ENCODE data around the gene TBC1D13. TPM values are rescaled to one million over a fixed set of nuclear protein-coding genes. Genes with fewer than 3 reads are reported as not detected.

Gene TBC1D13
- total RNA-seq, 1 donor from 2014 or later = 24.3 TPM

GRCh38 chr9:128743421-128743820 is 43.6 kb upstream of the TBC1D13 start:
- Histone ChIP-seq H4K20me1 (ENCODE audit: insufficient read depth, low read length) (no peaks in the 10 kb centered on the region), H3K4me2 (ENCODE audit: low read length) (no peak overlapping the region), H3K79me2 (ENCODE audit: insufficient read depth, low read length) (no peaks in the 10 kb centered on the region), H2AFZ (ENCODE audit: low read depth, low read length) (no peak overlapping the region), H3K27me3 (ENCODE audit: insufficient read depth, low read length) (no peaks in the 10 kb centered on the region), H3K36me3 (ENCODE audit: insufficient read depth, low read length) (no peaks in the 10 kb centered on the region), H3K4me3 (ENCODE audit: insufficient read depth, low read depth, low read length) (no peak overlapping the region), H3K9me3 (ENCODE audit: insufficient read depth, low read depth, low read length) (no peaks in the 10 kb centered on the region), H3K27ac (ENCODE audit: low read depth, low read length) (no peak overlapping the region), H3K9ac (ENCODE audit: low read length) (no peak overlapping the region), H3K4me1 (ENCODE audit: insufficient read depth, low read length) (no peaks in the 10 kb centered on the region)
- no peaks in the 10 kb centered on the region for H3K27me3 Mint-ChIP-seq (ENCODE audit: low read depth, unreplicated experiment)
- no peaks in the 10 kb centered on the region for H3K9me3 Mint-ChIP-seq (ENCODE audit: unreplicated experiment)
- H3K27ac Mint-ChIP-seq (ENCODE audit: unreplicated experiment) = no peak overlapping the region
- no peak overlapping the region for H3K4me3 Mint-ChIP-seq (ENCODE audit: unreplicated experiment)
- FAIRE-seq (no peak), DNase-seq (ENCODE audit: low read depth) (no peak)
- H3K4me1 Mint-ChIP-seq (ENCODE audit: low read depth, unreplicated experiment) = no peaks in the 10 kb centered on the region
- peaks cover 9% of the 10 kb centered on the region for H3K36me3 Mint-ChIP-seq (ENCODE audit: low read depth, unreplicated experiment)
- no peak for TF ChIP-seq EZH2 (IDR thresholded peaks at IDR 0.05; ENCODE audit: insufficient read depth, low read length)
- no peak for TF ChIP-seq CTCF (IDR thresholded peaks at IDR 0.05; ENCODE audit: insufficient read depth, low read depth, low read length)

GRCh38 chr9:128747241-128747640 is 39.8 kb upstream of the TBC1D13 start:
- no peak overlapping the region for H3K4me3 Mint-ChIP-seq (ENCODE audit: unreplicated experiment)
- H3K27me3 Mint-ChIP-seq (ENCODE audit: low read depth, unreplicated experiment) = no peaks in the 10 kb centered on the region
- H3K36me3 ChIP-seq (ENCODE audit: insufficient read depth, low read length) = peaks cover 2% of the 10 kb centered on the region
- no peak overlapping the region for H2AFZ ChIP-seq (ENCODE audit: low read depth, low read length)
- TF ChIP-seq EZH2 (IDR thresholded peaks at IDR 0.05; ENCODE audit: insufficient read depth, low read length) = no peak
- TF ChIP-seq CTCF (IDR thresholded peaks at IDR 0.05; ENCODE audit: insufficient read depth, low read depth, low read length) = no peak
- no peak overlapping the region for H3K4me2 ChIP-seq (ENCODE audit: low read length)
- no peak overlapping the region for H3K9ac ChIP-seq (ENCODE audit: low read length)
- H3K27ac Mint-ChIP-seq (ENCODE audit: unreplicated experiment) = no peak overlapping the region
- no peaks in the 10 kb centered on the region for H3K4me1 ChIP-seq (ENCODE audit: insufficient read depth, low read length)
- FAIRE-seq (no peak), DNase-seq (ENCODE audit: low read depth) (no peak)
- H3K79me2 ChIP-seq (ENCODE audit: insufficient read depth, low read length) = no peaks in the 10 kb centered on the region
- no peaks in the 10 kb centered on the region for H3K4me1 Mint-ChIP-seq (ENCODE audit: low read depth, unreplicated experiment)
- no peaks in the 10 kb centered on the region for H3K9me3 Mint-ChIP-seq (ENCODE audit: unreplicated experiment)
- no peaks in the 10 kb centered on the region for H3K27me3 ChIP-seq (ENCODE audit: insufficient read depth, low read length)
- no peaks in the 10 kb centered on the region for H3K9me3 ChIP-seq (ENCODE audit: insufficient read depth, low read depth, low read length)
- H3K27ac ChIP-seq (ENCODE audit: low read depth, low read length) = no peak overlapping the region
- H4K20me1 ChIP-seq (ENCODE audit: insufficient read depth, low read length) = no peaks in the 10 kb centered on the region
- no peak overlapping the region for H3K4me3 ChIP-seq (ENCODE audit: insufficient read depth, low read depth, low read length)
- peaks cover 6% of the 10 kb centered on the region for H3K36me3 Mint-ChIP-seq (ENCODE audit: low read depth, unreplicated experiment)

- no peak for FAIRE-seq
- Mint-ChIP-seq H3K27me3 (ENCODE audit: low read depth, unreplicated experiment) (no peaks in the 10 kb centered on the region), H3K27ac (ENCODE audit: unreplicated experiment) (no peak overlapping the region), H3K4me1 (ENCODE audit: low read depth, unreplicated experiment) (no peaks in the 10 kb centered on the region), H3K4me3 (ENCODE audit: unreplicated experiment) (no peak overlapping the region), H3K9me3 (ENCODE audit: unreplicated experiment) (no peaks in the 10 kb centered on the region), H3K36me3 (ENCODE audit: low read depth, unreplicated experiment) (peaks cover 18% of the 10 kb centered on the region)
- TF ChIP-seq CTCF (IDR thresholded peaks at IDR 0.05; ENCODE audit: insufficient read depth, low read depth, low read length) (no peak), EZH2 (IDR thresholded peaks at IDR 0.05; ENCODE audit: insufficient read depth, low read length) (no peak)
- Histone ChIP-seq H3K4me3 (ENCODE audit: insufficient read depth, low read depth, low read length) (no peak overlapping the region), H3K36me3 (ENCODE audit: insufficient read depth, low read length) (peaks cover 2% of the 10 kb centered on the region), H3K9ac (ENCODE audit: low read length) (no peak overlapping the region), H2AFZ (ENCODE audit: low read depth, low read length) (no peak overlapping the region), H3K9me3 (ENCODE audit: insufficient read depth, low read depth, low read length) (no peaks in the 10 kb centered on the region), H3K27me3 (ENCODE audit: insufficient read depth, low read length) (no peaks in the 10 kb centered on the region), H3K27ac (ENCODE audit: low read depth, low read length) (no peak overlapping the region), H3K4me1 (ENCODE audit: insufficient read depth, low read length) (no peaks in the 10 kb centered on the region), H3K79me2 (ENCODE audit: insufficient read depth, low read length) (peaks cover 5% of the 10 kb centered on the region), H3K4me2 (ENCODE audit: low read length) (no peak overlapping the region), H4K20me1 (ENCODE audit: insufficient read depth, low read length) (peaks cover 20% of the 10 kb centered on the region)
- DNase-seq (ENCODE audit: low read depth) = no peak
Measured at GRCh38 chr9:128750926-128751595, 36.0 kb upstream of the TBC1D13 start.
